ENCODE results near the gene LSM14A. TPM values are rescaled to one million over a fixed set of nuclear protein-coding genes. Genes with fewer than 3 reads are reported as not detected.

Gene LSM14A
- total and polyA plus RNA-seq, 4 donors = 12.6 to 133 (median 48.0) TPM

DNA sequence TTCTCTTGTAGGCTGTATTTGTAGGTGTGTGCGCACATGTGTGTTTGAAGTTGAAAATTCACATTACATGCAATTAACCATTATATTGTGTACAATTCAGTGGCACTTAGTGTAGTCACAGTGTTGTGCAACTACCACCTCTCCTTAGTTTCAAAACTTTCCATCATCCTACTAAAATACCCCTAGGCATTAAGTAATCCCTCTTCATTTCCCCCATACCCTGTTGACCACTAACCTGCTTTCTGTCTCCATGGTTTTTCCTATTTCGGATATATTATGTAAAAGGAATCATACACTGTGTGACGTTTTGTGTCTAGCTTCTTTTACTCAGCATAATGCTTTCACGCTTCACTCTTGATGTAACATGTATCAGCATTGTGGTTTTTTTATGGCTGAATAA lies 16.1 kb downstream of the LSM14A start (continued):
- TF ChIP-seq, protein P1, sequence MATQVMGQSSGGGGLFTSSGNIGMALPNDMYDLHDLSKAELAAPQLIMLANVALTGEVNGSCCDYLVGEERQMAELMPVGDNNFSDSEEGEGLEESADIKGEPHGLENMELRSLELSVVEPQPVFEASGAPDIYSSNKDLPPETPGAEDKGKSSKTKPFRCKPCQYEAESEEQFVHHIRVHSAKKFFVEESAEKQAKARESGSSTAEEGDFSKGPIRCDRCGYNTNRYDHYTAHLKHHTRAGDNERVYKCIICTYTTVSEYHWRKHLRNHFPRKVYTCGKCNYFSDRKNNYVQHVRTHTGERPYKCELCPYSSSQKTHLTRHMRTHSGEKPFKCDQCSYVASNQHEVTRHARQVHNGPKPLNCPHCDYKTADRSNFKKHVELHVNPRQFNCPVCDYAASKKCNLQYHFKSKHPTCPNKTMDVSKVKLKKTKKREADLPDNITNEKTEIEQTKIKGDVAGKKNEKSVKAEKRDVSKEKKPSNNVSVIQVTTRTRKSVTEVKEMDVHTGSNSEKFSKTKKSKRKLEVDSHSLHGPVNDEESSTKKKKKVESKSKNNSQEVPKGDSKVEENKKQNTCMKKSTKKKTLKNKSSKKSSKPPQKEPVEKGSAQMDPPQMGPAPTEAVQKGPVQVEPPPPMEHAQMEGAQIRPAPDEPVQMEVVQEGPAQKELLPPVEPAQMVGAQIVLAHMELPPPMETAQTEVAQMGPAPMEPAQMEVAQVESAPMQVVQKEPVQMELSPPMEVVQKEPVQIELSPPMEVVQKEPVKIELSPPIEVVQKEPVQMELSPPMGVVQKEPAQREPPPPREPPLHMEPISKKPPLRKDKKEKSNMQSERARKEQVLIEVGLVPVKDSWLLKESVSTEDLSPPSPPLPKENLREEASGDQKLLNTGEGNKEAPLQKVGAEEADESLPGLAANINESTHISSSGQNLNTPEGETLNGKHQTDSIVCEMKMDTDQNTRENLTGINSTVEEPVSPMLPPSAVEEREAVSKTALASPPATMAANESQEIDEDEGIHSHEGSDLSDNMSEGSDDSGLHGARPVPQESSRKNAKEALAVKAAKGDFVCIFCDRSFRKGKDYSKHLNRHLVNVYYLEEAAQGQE (IDR thresholded peaks at IDR 0.05) = no peak
- TF ChIP-seq JUND (IDR thresholded peaks at IDR 0.05) (no peak), HNF4A (conservative IDR thresholded peaks at IDR 0.05) (no peak), YY1 (IDR thresholded peaks at IDR 0.05) (no peak), FOXA1 (IDR thresholded peaks at IDR 0.05) (no peak), NR2F2 (IDR thresholded peaks at IDR 0.05) (no peak), GABPA (IDR thresholded peaks at IDR 0.05 in 1 of 2, conservative IDR thresholded peaks at IDR 0.05 in 1 of 2) (no peak), EGR1 (IDR thresholded peaks at IDR 0.05; ENCODE audit: low read depth in 2 of 2) (no peak), RXRA (IDR thresholded peaks at IDR 0.05) (no peak)
- TF ChIP-seq, protein P2, sequence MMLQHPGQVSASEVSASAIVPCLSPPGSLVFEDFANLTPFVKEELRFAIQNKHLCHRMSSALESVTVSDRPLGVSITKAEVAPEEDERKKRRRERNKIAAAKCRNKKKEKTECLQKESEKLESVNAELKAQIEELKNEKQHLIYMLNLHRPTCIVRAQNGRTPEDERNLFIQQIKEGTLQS (IDR thresholded peaks at IDR 0.05) = no peak

DNA sequence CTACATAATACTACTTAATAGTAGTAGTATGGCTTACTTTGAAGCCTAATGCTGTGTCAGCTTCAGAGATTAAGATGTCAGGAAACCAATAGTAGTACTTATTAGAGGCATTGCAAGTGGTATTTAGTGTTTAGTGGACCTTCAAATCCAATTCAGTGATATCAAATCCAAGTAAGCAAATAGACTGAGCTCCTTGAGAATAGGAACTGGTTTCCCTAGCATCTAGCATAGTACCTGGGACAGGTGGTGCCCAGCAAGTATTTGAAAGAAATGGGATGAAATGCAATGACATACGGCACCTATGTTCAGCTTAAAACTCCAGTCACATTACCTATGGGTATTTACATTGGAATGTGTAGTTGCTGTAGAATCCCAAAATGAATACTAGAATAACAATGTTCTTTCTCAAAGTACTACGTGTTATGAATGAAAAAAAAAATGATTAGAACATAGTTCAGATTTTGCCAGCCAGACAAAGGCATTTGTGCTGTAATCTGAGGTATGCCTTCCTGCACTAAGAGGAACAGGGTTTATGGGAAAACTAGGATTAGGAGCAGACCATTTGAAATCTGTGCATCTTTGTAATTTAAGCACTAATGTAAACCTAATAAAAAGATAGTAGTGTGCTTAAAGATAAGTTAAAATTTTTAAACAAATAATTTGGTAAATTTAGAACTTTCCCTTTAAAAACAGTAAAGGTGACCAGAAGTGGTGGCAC lies 17.1 kb downstream of the LSM14A start:
- WGBS = 86% methylated on average over 2 of the region's 2 CpGs
- H3K36me3 ChIP-seq (ENCODE audit: control insufficient read depth in 4 of 4, insufficient read depth in 3 of 4, low read depth in 1 of 4, low read length in 3 of 4) = peaks cover 0 to 2% (median under 1%) of the 10 kb centered on the region in 4 donors
- H3K4me3 ChIP-seq (ENCODE audit: low read depth in 1 of 3, low read length in 3 of 3) = no peak overlapping the region
- TF ChIP-seq, protein P3, sequence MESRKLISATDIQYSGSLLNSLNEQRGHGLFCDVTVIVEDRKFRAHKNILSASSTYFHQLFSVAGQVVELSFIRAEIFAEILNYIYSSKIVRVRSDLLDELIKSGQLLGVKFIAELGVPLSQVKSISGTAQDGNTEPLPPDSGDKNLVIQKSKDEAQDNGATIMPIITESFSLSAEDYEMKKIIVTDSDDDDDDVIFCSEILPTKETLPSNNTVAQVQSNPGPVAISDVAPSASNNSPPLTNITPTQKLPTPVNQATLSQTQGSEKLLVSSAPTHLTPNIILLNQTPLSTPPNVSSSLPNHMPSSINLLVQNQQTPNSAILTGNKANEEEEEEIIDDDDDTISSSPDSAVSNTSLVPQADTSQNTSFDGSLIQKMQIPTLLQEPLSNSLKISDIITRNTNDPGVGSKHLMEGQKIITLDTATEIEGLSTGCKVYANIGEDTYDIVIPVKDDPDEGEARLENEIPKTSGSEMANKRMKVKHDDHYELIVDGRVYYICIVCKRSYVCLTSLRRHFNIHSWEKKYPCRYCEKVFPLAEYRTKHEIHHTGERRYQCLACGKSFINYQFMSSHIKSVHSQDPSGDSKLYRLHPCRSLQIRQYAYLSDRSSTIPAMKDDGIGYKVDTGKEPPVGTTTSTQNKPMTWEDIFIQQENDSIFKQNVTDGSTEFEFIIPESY (IDR thresholded peaks at IDR 0.05) = no peak
- TF ChIP-seq, protein P4, sequence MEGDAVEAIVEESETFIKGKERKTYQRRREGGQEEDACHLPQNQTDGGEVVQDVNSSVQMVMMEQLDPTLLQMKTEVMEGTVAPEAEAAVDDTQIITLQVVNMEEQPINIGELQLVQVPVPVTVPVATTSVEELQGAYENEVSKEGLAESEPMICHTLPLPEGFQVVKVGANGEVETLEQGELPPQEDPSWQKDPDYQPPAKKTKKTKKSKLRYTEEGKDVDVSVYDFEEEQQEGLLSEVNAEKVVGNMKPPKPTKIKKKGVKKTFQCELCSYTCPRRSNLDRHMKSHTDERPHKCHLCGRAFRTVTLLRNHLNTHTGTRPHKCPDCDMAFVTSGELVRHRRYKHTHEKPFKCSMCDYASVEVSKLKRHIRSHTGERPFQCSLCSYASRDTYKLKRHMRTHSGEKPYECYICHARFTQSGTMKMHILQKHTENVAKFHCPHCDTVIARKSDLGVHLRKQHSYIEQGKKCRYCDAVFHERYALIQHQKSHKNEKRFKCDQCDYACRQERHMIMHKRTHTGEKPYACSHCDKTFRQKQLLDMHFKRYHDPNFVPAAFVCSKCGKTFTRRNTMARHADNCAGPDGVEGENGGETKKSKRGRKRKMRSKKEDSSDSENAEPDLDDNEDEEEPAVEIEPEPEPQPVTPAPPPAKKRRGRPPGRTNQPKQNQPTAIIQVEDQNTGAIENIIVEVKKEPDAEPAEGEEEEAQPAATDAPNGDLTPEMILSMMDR (IDR thresholded peaks at IDR 0.05; ENCODE audit: low read depth, low read length, missing input control) = no peak
- TF ChIP-seq NR2F2 (IDR thresholded peaks at IDR 0.05) = no peak
- TF ChIP-seq JUND (IDR thresholded peaks at IDR 0.05) = no peak
- no peak for TF ChIP-seq SP1 (IDR thresholded peaks at IDR 0.05)
- no peak for TF ChIP-seq GABPA (IDR thresholded peaks at IDR 0.05 in 1 of 2, conservative IDR thresholded peaks at IDR 0.05 in 1 of 2)
- no peak for TF ChIP-seq EGR1 (IDR thresholded peaks at IDR 0.05; ENCODE audit: low read depth in 2 of 2)
- no peak for TF ChIP-seq FOXA1 (IDR thresholded peaks at IDR 0.05)
- TF ChIP-seq FOXA2 (IDR thresholded peaks at IDR 0.05) = no peak
- TF ChIP-seq, protein P5, sequence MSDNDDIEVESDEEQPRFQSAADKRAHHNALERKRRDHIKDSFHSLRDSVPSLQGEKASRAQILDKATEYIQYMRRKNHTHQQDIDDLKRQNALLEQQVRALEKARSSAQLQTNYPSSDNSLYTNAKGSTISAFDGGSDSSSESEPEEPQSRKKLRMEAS (IDR thresholded peaks at IDR 0.05) = no peak
- TF ChIP-seq HNF4G (IDR thresholded peaks at IDR 0.05) = no peak
- no peak for TF ChIP-seq RAD21 (IDR thresholded peaks at IDR 0.05)
- no peak for TF ChIP-seq HNF4A (conservative IDR thresholded peaks at IDR 0.05)
- TF ChIP-seq TAF1 (conservative IDR thresholded peaks at IDR 0.05) = no peak
- TF ChIP-seq, protein P2 (IDR thresholded peaks at IDR 0.05) = no peak
- TF ChIP-seq RXRA (IDR thresholded peaks at IDR 0.05) = no peak
- TF ChIP-seq, protein P1 (IDR thresholded peaks at IDR 0.05) = no peak
- no peak for TF ChIP-seq YY1 (IDR thresholded peaks at IDR 0.05)
- H3K9me3 ChIP-seq (ENCODE audit: control insufficient read depth in 4 of 4, low read length in 3 of 4) = no peaks in the 10 kb centered on the region
- H3K9ac ChIP-seq (ENCODE audit: low read depth in 1 of 2, low read length in 2 of 2) = no peak overlapping the region
- H3K27me3 ChIP-seq (ENCODE audit: control insufficient read depth in 4 of 4, insufficient read depth in 4 of 4, low read length in 3 of 4) = no peaks in the 10 kb centered on the region
- DNase-seq (ENCODE audit: low spot score) = no peak
- H3K4me1 ChIP-seq (ENCODE audit: control insufficient read depth in 4 of 4, insufficient read depth in 4 of 4, low read length in 3 of 4) = peaks cover 7 to 25% (median 14%) of the 10 kb centered on the region in 4 donors
- H3K27ac ChIP-seq (ENCODE audit: low read depth in 1 of 2, low read length in 2 of 2) = no peak overlapping the region
